Mammary epithelial cell (primary cell): ENCODE data around the gene AGAP5.
"Not testable (repeated sequence)": the region's sequence is repeated elsewhere in the genome, so short reads cannot be mapped to it uniquely, and the experiment has no call there.

Experiments
- CTCF ChIP-seq, 2 donors: IDR thresholded peaks in 1 of 2; conservative IDR thresholded peaks in 1 of 2; 2 replicates each; pipeline ENCODE4 v1.5.1; 2011 to 2012; ENCODE audit warnings: inconsistent platforms in 2 of 2, low read length in 2 of 2, mild to moderate bottlenecking in 2 of 2, control low read depth in 1 of 2, low read depth in 1 of 2; ENCODE audit not compliant: insufficient read depth in 1 of 2; ENCODE audit errors: extremely low read depth in 1 of 2
- EZH2 ChIP-seq: IDR thresholded peaks from 2 replicates; pipeline ENCODE4 v1.6.1; 2012; ENCODE audit warnings: low read length, inconsistent platforms, borderline replicate concordance

DNA sequence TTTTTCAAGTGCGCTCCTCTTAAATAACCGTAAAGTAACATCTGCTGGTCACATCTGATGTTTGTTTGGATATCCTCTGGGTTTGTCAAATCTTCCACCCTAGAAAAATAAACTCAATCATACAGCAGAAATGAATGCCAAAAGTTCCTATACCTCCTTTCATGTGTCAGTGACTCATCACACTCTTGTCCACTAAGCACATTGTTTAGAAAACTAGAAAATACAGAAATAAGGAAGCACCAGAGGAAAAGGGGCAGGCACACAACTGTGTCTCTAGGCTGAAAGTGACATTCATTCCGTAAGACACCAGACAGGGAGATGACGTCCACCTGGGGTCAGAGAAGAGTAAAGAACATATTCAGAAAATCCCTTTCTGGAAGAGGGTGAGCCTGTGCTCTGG lies 22.7 kb upstream of the AGAP5 start:
- not testable (repeated sequence) for TF ChIP-seq CTCF (conservative IDR thresholded peaks at IDR 0.05 in 1 of 2, IDR thresholded peaks at IDR 0.05 in 1 of 2; ENCODE audit: extremely low read depth in 1 of 2, insufficient read depth in 1 of 2, low read depth in 1 of 2, low read length in 2 of 2); EZH2
